Endometrial microvascular endothelial cells (primary cell): ENCODE measurements around the gene FRAS1. TPM values are rescaled to one million over a fixed set of nuclear protein-coding genes. Genes with fewer than 3 reads are reported as not detected.
"Not testable (repeated sequence)": the region's sequence is repeated elsewhere in the genome, so short reads cannot be mapped to it uniquely, and the experiment has no call there.

Experiments
- in situ Hi-C: cut with HindIII; loops from 2 replicates; pipeline ENCODE4 v1.10.0; 2017; ENCODE audit warnings: low sequenced_read_pairs, low pct_unique_long_range_greater_than_20kb; ENCODE audit errors: inconsistent ontology term
- total RNA-seq: library from RNA; depleted of rRNA; stranded (reverse); fragments of >200 nt; gene quantifications from one replicate; pipeline ENCODE4 v1.2.3, GENCODE V29; 2015; ENCODE audit errors: inconsistent ontology term

Gene FRAS1
- total RNA-seq, 1 donor from 2014 or later, result 1.4 TPM

DNA sequence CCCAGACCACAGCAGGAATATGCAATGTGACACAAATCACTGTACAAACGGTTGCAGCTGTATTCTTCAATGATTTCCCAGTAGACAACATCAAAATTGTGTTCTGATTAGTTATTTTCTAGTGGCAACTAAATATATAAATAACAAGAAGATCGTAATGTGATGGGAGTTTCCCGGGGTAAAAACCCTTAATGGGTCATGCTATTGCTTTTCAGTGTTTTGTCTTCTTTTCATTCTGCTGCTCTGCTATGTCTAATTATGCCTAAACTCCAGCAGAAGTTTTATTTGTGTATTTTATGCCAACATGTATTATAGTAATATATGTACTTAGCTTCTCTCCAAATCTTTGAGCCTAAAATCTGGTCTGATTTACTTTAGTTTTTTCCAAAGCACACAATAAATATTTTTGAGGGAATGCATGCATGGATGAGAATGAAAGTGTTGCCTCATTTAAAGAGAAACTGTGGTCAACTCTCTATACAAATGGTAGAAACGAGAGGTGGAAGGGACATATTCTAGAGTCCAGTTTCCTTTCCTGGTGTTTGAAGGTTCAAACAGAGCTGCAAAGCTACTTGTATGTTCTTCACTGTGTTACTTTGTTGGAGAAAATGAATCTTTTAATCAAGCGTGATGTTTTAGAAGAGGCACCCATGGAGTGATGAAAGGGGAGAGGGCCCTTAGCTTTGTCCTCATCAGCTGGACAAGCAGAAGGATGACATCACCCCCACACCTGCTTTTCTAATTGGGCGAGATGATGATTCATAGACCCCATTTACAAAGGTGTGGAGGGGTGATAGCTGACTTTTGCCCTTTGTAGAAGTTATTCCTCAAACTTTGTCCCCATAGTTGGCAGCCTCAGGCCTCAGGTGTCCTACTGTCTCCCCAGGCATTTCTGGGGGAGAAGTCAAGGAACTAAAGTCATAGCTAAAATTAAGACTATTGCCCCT is 129.7 kb downstream of the FRAS1 start:
- in situ Hi-C loops, result no loop called here

DNA sequence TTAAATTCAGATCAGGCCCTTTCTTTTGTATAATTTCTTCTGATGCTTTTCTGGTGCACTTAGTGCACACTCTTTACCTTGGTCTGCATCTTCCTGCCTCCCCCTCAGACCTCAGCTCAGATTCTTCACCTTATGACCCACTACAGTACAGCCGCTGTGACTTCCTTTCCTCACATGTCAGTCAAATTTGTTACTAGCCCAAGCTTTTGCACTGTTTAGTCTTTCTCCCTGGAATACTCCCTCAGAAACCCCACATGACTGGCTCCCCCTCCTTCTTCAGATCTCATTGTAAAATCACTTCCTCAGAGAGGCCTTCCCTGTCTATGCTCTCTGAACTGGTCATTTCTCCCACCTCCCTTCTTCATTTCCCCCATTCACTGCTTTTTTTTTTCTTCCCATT is 132.9 kb downstream of the FRAS1 start:
- in situ Hi-C loops, result no loop called here

DNA sequence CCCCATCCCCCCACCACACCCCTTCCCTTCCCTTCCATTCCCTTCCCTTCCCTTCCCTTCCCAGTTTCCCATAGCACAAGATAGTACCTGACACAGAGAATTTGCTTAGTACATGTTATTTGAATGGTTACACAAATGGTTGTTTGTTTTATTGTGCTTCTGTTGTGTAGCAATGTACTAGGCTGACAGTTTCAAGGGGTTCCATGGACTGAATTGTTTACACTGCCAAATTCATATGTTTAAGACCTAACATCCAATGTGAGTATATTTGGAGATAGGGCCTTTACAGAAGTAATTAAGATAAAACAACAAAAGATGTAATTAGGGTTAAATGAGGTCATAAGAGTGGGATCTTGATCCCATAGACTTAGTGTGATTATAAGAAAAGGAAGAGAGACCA is 133.5 kb downstream of the FRAS1 start:
- in situ Hi-C loops, result no loop called here

DNA sequence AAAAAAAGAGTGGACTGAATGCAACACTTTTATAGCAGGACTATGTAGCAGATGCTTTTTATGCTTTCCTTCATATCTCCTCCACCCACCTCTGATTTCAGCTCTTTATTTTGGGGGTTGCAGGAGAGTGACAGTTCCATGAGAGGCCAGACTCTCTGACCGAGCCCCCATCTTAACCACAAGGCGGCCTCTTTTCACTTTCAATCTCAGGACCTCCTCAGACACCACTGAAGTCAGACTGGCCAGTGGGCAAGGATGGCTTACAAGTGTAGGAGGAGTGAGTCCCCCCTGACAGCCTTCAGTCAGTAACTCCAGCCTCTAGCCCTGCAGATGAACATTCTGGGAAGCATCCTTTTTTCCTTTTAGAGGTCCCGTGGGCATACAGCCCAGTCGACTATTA is 140.8 kb downstream of the FRAS1 start:
- in situ Hi-C loops, result no loop called here

DNA sequence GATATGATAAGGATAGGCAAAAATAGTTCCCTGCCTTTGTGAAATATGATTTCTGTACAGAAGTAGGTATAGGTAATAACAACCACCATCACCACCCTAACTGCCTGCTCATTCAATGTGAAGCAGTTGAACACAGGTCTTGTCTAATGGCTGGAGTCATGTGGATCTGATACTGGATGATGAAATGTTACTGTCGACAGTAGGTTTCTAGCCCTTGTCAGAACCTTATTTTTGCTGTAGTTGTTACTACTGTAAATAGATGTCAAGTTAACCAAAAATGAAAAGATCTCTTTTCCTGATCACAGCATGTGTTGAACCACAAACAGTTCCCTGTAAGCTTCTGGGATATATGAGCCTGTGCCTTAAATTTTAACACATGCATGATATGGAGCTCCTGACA is 142.9 kb downstream of the FRAS1 start:
- in situ Hi-C loops, result no loop called here

DNA sequence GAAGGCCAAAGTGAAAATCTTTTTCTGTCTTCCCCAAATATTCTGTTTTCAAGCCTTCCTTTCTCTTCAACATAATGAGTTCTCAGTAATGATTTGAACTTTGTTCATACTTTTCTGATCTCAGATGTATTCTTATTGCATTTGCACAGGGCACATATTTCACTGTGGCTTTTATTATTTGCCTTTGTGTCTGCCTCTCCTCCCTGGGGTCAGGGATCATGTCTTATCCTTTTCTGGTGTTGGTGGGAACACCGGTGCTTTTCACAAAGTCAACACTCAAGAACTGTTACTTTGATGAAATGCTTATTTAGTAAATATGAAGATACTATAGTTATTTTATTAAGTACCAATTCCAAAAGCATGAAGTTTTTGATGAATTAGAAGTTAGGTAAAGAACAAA is 143.8 kb downstream of the FRAS1 start:
- in situ Hi-C loops, result no loop called here

DNA sequence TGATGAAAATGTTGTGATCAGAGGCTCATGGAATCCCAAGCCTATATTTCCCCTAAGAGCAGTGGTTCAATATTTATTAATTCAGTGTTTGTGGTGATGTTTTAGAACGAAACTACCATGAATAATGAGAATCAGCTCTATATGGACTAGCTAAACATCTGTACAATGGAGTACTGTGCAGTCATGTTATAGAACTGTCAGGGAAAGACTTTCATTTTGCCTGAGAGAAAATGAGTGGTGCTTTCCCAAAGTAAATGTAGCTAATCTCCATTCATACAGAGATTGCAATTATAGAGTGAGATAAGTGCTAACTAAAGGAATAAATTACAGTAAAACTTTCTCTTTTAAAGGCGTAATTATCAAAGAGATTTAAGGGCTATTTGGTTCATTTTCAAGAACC is 147.1 kb downstream of the FRAS1 start:
- in situ Hi-C loops, result no loop called here

DNA sequence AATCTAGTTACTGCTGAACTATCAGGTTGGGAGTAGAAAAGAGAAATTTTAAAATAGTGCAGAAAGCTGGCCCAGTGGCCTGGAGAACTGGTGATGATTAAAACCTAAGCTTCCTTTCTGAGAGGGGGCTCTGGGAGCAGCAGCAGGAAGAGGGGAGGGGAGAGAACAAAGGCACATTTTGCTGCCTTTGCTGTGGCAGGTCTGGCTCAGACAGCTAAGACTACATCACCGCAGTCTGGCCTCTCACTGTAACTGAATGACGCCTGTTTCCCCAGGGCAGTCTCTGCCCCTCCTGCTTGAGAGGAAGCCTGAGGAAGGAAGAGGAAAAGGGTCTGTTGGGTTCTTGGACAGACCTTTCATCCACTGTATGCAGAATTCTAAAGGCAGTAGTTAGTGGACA is 148.5 kb downstream of the FRAS1 start:
- in situ Hi-C loops, result no loop called here

DNA sequence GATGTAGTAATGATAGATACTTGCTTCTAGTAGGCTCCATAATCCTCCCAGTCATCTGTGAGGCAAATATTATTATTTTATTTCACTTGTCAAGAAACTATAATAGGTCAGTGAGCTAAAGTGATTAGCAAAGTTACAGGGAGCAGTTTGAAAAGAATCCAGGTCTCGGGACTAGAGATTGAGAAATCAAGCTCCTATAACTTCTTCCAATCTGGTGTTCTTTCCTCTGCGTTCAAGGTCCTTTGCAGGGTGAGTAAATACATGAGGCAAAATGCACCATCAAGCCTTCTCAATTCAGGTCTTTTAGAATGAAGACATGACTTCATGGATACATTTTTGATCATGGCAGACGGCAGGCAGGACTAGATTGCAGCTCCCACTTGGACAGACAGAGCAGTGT is 150.4 kb downstream of the FRAS1 start:
- in situ Hi-C loops, result no loop called here

DNA sequence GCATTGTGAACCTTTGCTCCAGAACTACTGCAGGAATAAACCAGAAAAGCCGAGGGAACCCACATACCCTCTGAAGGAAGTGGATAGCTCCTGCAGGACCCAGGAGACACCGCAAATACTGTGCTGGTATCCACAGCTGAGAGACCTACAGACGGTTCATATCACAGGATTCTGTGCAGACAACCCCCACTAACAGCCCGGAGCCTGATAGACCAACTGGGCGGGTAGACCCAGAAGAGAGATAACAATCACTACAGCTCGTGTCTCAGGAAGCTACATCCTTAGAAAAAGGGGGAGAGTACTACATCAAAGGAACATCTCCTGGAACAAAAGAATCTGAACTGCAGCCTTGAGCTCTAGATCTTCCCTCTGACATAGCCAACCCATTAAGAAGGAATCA is 150.8 kb downstream of the FRAS1 start:
- in situ Hi-C loops, result no loop called here

DNA sequence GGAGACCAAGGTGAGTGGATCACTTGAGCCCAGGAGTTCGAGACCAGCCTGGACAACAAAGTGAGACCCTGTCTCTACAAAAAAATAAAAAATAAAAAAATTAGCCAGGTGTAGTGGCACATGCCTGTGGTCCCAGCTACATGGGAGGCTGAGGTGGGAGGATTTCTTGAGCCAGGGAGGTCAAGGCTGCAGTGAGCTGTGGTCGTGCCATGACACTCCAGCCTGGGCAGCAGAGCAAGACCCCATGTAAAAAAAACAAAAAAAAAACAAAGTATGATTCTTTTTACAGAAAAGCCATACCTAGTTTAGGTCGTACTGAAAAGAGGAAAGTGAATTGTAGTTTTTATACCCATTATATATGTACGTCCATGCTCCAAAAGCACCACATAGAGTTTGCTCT is 151.8 kb downstream of the FRAS1 start:
- in situ Hi-C loops, result not testable (repeated sequence)

DNA sequence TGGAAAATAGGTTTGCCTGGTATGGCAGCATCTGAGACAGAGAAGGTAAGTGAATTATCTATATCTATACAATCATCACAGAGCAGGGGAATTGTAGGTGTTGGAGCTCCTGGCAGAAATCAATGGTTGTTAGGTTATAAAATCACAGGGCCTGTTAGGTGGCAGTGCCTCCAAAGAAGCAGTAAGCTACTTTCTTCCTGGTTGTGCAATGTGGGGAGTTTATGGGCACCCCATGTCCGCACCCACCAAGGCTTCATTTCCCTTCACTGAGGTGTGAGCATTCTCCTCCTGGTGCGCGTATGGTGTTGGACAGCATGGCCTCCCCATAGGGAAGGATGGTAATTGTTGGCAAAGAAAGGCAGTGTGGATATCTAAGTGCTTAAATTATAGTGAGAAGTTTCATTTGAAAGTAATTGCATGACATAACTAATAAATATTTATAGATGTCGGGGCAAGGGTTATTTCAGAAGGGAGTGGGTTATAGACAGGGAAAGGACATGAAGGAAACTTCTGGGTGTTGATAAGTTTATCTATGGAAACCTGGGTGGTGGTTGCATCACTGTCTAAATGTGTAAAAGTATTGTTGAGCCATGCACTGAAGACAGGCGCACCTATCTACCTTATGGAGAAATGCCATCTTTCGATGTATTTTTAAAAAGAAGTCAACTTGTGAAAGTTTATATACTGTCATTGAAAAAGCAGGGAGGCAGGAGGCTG is 153.7 kb downstream of the FRAS1 start:
- in situ Hi-C loops, result no loop called here

DNA sequence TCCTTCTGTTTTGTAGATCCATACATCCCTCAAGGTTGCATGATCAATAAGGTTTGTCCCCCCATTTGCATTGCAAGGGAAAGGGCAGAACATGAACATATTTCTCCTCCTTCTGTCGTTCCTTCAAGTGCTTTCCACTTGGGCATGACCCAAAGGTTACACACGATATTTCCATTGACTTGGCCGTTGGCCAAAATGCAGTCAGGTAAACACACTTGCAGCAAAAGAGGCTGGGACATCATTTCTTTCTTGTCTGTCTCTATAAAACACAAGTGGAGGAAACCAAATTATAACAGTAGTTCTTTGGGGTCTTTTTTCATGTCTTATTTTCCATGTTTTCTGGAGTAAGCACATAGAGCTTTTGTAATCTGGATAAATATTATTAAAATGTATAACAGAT is 156.1 kb downstream of the FRAS1 start:
- in situ Hi-C loops, result no loop called here

DNA sequence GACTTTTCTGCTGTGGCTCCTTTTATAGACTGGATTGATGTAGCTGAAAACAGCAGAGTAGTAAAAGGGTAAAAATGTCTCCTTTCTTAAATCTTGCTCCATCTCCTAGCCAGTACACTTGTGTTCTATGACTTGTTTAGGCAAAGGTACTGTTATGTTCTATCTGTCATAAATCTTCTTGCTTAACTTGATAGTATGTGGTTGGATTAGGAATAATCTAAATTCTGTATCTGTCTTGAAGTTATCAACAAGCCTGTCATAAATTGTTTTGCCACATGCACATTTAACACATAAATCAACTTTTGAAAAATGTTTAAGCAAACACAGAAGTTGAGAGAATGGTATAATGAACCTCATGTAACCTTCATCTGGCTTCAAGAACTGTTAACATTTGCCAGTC is 157.0 kb downstream of the FRAS1 start:
- in situ Hi-C loops, result no loop called here

DNA sequence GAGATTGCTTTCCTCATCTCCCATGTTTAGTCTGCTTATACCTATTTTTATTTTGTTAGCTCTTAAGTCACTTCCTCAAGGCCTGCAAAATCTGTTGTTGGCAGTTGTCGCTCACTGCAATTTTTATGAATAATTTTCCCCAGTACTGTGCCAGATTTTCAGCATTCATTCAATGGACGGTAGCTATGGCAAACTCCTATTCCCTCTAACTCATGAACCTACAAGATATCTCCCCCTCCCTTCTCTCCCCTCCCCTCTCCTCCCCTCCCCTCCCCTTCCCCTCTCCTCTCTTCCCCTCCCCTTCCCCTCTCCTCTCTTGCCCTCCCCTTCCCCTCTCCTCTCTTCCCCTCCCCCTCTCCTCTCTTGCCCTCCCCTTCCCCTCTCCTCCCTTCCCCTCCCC is 160.4 kb downstream of the FRAS1 start:
- in situ Hi-C loops, result no loop called here

DNA sequence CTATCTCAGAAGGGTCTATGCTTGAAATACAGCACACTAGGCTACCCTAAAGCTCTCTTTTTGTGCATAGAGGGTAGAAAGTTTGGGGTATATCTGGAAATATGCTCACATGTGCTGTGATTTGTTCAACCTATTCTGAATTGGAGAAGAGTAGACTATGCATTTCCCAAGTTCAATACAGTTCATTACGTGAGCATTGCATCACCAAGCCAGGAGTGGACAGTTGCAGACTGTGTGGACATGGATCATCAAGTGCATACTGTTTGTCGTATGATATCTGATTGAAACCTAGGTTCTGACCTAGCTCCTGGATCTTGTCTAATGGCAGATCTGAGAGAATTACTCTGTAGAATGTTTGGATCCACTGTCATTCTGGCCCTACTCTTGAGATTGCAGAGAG is 161.1 kb downstream of the FRAS1 start:
- in situ Hi-C loops, result no loop called here

DNA sequence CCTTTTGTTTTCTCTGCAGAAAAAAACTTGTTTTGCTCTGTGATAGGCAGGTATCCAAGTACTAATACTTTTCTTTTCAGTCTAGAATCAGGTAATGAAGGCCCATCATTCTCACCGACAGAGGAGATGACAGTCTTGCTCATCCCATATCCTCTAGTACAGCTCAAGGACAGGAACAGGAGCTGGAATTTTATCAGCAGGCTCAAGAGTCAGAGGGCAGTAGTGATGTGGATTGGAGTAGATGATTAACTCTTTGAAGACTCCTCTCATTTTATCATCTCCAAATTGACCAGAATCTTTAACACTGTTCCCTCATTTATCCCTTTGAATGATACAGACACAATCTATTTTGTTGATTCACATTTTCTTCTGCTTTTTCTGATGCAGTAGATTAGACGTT is 162.7 kb downstream of the FRAS1 start:
- in situ Hi-C loops, result no loop called here

DNA sequence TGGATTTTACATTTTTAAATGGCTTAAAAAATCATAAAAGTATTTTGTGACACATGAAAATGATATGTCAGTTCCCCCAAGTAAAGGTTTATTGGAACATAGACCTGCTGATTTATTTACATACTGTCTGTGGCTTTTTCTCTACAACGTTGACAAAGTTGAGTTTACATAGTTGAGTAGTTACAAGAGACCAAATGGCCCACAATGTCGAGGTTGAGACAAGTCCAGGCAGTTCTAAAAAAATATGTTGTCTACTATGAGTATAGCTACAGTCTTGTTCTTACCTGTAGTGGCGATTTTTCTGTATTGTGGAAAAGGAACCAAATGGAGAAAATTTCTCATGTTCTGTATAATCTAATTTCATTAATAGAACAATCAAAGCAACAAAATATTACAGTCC is 163.2 kb downstream of the FRAS1 start:
- in situ Hi-C loops, result no loop called here

DNA sequence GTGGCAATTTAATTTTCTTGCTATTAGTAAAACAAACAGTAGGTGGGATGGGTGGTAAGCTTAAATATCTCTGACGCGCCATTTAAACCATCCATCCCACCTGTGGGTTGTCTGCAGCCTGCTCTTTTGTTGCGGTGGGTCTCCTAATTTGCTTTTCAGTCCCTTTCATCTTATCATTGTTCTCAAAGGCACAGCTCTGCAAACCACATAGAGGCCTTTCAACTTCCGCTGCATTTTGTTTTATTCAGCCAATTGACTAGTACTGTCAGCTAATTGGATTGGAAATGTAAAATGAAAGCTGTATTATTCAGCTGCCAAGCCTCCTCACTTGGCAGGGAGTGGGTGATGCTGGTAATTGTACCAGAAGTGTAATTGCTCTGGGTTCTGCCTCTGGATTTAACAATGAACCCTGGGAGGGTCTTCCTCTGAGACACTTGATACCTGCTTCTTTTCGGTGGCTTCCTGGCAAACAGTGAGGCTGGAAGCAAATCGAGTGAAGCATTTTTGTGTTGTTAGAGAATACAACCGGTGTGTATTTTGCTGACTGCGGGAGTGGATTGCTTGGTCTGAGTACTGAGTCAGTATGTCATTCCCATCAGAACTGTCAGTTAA is 165.6 kb downstream of the FRAS1 start:
- in situ Hi-C loops, result no loop called here

DNA sequence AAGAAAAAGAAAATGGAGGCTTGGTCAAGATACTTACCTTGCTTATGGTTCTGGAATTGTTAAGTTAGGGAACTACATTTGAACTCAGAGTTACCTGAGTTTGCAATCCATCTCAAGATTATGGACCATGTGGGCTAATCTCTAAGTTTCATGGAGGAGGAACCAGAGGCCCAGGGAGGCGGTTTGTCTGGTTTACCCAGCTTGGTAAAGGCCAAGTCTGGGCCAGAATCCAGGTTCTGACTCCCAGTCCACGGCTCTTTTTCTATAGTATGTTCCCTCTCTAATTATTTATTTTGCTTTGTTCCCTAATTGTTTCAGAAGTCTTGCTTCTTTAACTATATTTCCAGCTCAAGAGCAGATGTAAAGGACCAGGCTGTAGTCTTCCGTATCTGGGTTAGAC is 168.1 kb downstream of the FRAS1 start:
- in situ Hi-C loops, result no loop called here
